Neural cell (in vitro differentiated cells): Measurements from ENCODE around the gene RPS17. TPM values are rescaled to one million over a fixed set of nuclear protein-coding genes. Genes with fewer than 3 reads are reported as not detected.

Source experiments
- H2AFZ ChIP-seq: fragments of 200-600, 300-800 bp; sonication (generic), shearing (Covaris generic); 2 replicates; pipeline ENCODE4 v1.6.0; 2014; ENCODE audit warnings: low read depth, mild to moderate bottlenecking, antibody characterized with exemption, low read length, moderate library complexity
- H3F3A ChIP-seq: fragments of 200-600 bp; shearing (Covaris generic); 2 replicates; pipeline ENCODE4 v1.6.1; 2016; ENCODE audit warnings: mild to moderate bottlenecking, moderate library complexity, mixed read lengths, antibody characterized with exemption, low read length; ENCODE audit not compliant: insufficient read depth, poor library complexity, severe bottlenecking
- H3K27ac ChIP-seq: fragments of 200-600, 300-800 bp; sonication (generic), shearing (Covaris generic); 2 replicates; pipeline ENCODE4 v1.5.1; 2014; ENCODE audit warnings: mild to moderate bottlenecking, low read length, moderate library complexity
- H3K27me3 ChIP-seq: fragments of 300-800, 200-600 bp; sonication (generic), shearing (Covaris generic); 2 replicates; pipeline ENCODE4 v1.6.0; 2014; ENCODE audit warnings: mild to moderate bottlenecking, low read depth, low read length, moderate library complexity; ENCODE audit not compliant: insufficient read depth
- H3K36me3 ChIP-seq: fragments of 300-800, 200-600 bp; sonication (generic), shearing (Covaris generic); 2 replicates; pipeline ENCODE4 v1.5.1; 2014; ENCODE audit warnings: mild to moderate bottlenecking, antibody characterized with exemption, low read length, moderate library complexity; ENCODE audit not compliant: insufficient read depth
- H3K4me2 ChIP-seq: fragments of 300-800, 200-600 bp; sonication (generic), shearing (Covaris generic); 2 replicates; pipeline ENCODE4 v1.6.0; 2014; ENCODE audit warnings: mild to moderate bottlenecking, low read length
- H3K4me3 ChIP-seq: fragments of 300-800, 200-600 bp; sonication (generic), shearing (Covaris generic); 2 replicates; pipeline ENCODE4 v1.5.1; 2014; ENCODE audit warnings: mild to moderate bottlenecking, low read length, moderate library complexity
- H3K79me2 ChIP-seq: fragments of 200-600 bp; shearing (Covaris generic); replicated peaks from 2 replicates; pipeline ENCODE4 v1.6.0; 2014; ENCODE audit warnings: mild to moderate bottlenecking, low read length, moderate library complexity; ENCODE audit not compliant: insufficient read depth
- H3K9ac ChIP-seq: fragments of 300-800, 200-600 bp; sonication (generic), shearing (Covaris generic); 2 replicates; pipeline ENCODE4 v1.6.1; 2016; ENCODE audit warnings: mild to moderate bottlenecking, low read length, mixed read lengths
- H3K9me2 ChIP-seq: fragments of 200-600 bp; shearing (Covaris generic); 2 replicates; pipeline ENCODE4 v1.6.1; 2016; ENCODE audit warnings: mild to moderate bottlenecking, low read length, mixed read lengths; ENCODE audit not compliant: insufficient read depth
- H3K9me3 ChIP-seq: fragments of 200-600, 300-800 bp; sonication (generic), shearing (Covaris generic); 2 replicates; pipeline ENCODE4 v1.6.1; 2016; ENCODE audit warnings: mild to moderate bottlenecking, mixed run types, low read length, moderate library complexity, mixed read lengths
- H4K20me1 ChIP-seq: fragments of 200-600 bp; shearing (Covaris generic); 2 replicates; pipeline ENCODE4 v1.6.1; 2016; ENCODE audit warnings: mild to moderate bottlenecking, mixed run types; ENCODE audit not compliant: insufficient read depth
- CTCF ChIP-seq: fragments of 450-650 bp; IDR thresholded peaks from 2 replicates; pipeline ENCODE4 v1.5.1; 2014; ENCODE audit warnings: antibody characterized with exemption, mild to moderate bottlenecking, moderate library complexity; ENCODE audit not compliant: poor library complexity, severe bottlenecking
- EP300 ChIP-seq: fragments of 450-650 bp; conservative IDR thresholded peaks from 2 replicates; pipeline ENCODE4 v1.6.1; 2014; ENCODE audit warnings: antibody characterized with exemption, mild to moderate bottlenecking, moderate library complexity; ENCODE audit not compliant: poor library complexity, severe bottlenecking
- EZH2 ChIP-seq: fragments of 200-600, 300-800 bp; shearing (Covaris generic), sonication (generic); IDR thresholded peaks from 2 replicates; pipeline ENCODE4 v1.6.1; 2014; ENCODE audit warnings: antibody characterized with exemption, low read length, borderline replicate concordance, mild to moderate bottlenecking; ENCODE audit not compliant: insufficient read depth, poor library complexity, severe bottlenecking
- MXI1 ChIP-seq: fragments of 450-650 bp; conservative IDR thresholded peaks from 2 replicates; pipeline ENCODE4 v1.6.1; 2014; ENCODE audit warnings: antibody characterized with exemption, mild to moderate bottlenecking; ENCODE audit not compliant: poor library complexity, severe bottlenecking
- POLR2AphosphoS5 ChIP-seq: IDR thresholded peaks from 2 replicates; pipeline ENCODE4 v1.6.1; 2012
- RAD21 ChIP-seq: fragments of 450-650 bp; conservative IDR thresholded peaks from 2 replicates; pipeline ENCODE4 v1.6.1; 2014; ENCODE audit warnings: antibody characterized with exemption, mild to moderate bottlenecking, moderate library complexity
- REST ChIP-seq: IDR thresholded peaks from 2 replicates; pipeline ENCODE4 v1.6.1; 2012; ENCODE audit warnings: borderline replicate concordance
- SMC3 ChIP-seq: fragments of 450-650 bp; conservative IDR thresholded peaks from 2 replicates; pipeline ENCODE4 v1.6.1; 2014; ENCODE audit warnings: antibody characterized with exemption, mild to moderate bottlenecking, moderate library complexity; ENCODE audit not compliant: poor library complexity
- TAF1 ChIP-seq: IDR thresholded peaks from 2 replicates; pipeline ENCODE4 v1.6.1; 2012; ENCODE audit warnings: low read depth
- polyA plus RNA-seq: library from polyadenylated mRNA; depleted of rRNA; stranded (reverse); fragments of >200 nt; gene quantifications from 2 replicates; pipeline ENCODE4 v1.2.3, GENCODE V29; 2014

The RPS17 gene
- polyA plus RNA-seq, 1 donor from 2014 or later: 2,561 TPM

- H4K20me1 ChIP-seq: no peaks in the 10 kb centered on the region
- no peak overlapping the region for H2AFZ ChIP-seq
- peak overlapping the region; percentile 59 for H3K4me3 ChIP-seq
- H3F3A ChIP-seq: no peaks in the 10 kb centered on the region
- no peaks in the 10 kb centered on the region for H3K79me2 ChIP-seq
- H3K4me2 ChIP-seq: peak overlapping the region; percentile 62
- H3K9ac ChIP-seq: peak overlapping the region; percentile 59
- H3K27ac ChIP-seq: no peak overlapping the region
- H3K27me3 ChIP-seq: no peaks in the 10 kb centered on the region
- H3K9me2 ChIP-seq: no peaks in the 10 kb centered on the region
- H3K36me3 ChIP-seq: no peaks in the 10 kb centered on the region
- H3K9me3 ChIP-seq: no peaks in the 10 kb centered on the region
- no peak for TF ChIP-seq SMC3
- TF ChIP-seq CTCF: no peak
- TF ChIP-seq MXI1: no peak
- no peak for TF ChIP-seq EP300
- TF ChIP-seq EZH2: no peak
- TF ChIP-seq RAD21: no peak
- TF ChIP-seq POLR2AphosphoS5: no peak
- TF ChIP-seq TAF1: no peak
- TF ChIP-seq REST: no peak
Observed at GRCh38 chr15:82570721-82571508, 30.7 kb upstream of the RPS17 start.

GRCh38 chr15:82569834-82570233, 29.6 kb upstream of the RPS17 start:
- TF ChIP-seq MXI1: no peak
- TF ChIP-seq CTCF: no peak
- TF ChIP-seq SMC3: no peak
- TF ChIP-seq REST: no peak
- Histone ChIP-seq H3K9me3 (no peaks in the 10 kb centered on the region), H4K20me1 (no peaks in the 10 kb centered on the region), H3K4me2 (no peak overlapping the region), H3K36me3 (no peaks in the 10 kb centered on the region), H3K4me3 (no peak overlapping the region), H3K27ac (no peak overlapping the region), H3K9ac (no peak overlapping the region), H3K27me3 (no peaks in the 10 kb centered on the region), H3F3A (no peaks in the 10 kb centered on the region), H2AFZ (no peak overlapping the region), H3K79me2 (no peaks in the 10 kb centered on the region), H3K9me2 (no peaks in the 10 kb centered on the region)
